ENCODE measurements around the gene TTLL8.

Gene TTLL8

GRCh38 chr22:50084080-50084477 lies 26.0 kb upstream of the TTLL8 start:
- no peak for DNase-seq (ENCODE audit: low spot score)
- no peak for TF ChIP-seq CTCF (IDR thresholded peaks at IDR 0.05; ENCODE audit: extremely low read depth, insufficient read depth, missing control alignments)
- in situ Hi-C loops (cut with MboI; ENCODE audit: low pct_unique_long_range_greater_than_20kb, low sequenced_read_pairs, unreplicated experiment) = no loop called here

GRCh38 chr22:50083462-50084079 lies 25.5 kb upstream of the TTLL8 start:
- in situ Hi-C loops (cut with MboI; ENCODE audit: low pct_unique_long_range_greater_than_20kb, low sequenced_read_pairs, unreplicated experiment) = no loop called here
- TF ChIP-seq CTCF (IDR thresholded peaks at IDR 0.05; ENCODE audit: extremely low read depth, insufficient read depth, missing control alignments) = no peak
- no peak for DNase-seq (ENCODE audit: low spot score)

GRCh38 chr22:50082961-50083461 lies 24.9 kb upstream of the TTLL8 start:
- in situ Hi-C loops (cut with MboI; ENCODE audit: low pct_unique_long_range_greater_than_20kb, low sequenced_read_pairs, unreplicated experiment) = no loop called here
- no peak for TF ChIP-seq CTCF (IDR thresholded peaks at IDR 0.05; ENCODE audit: extremely low read depth, insufficient read depth, missing control alignments)
- DNase-seq (ENCODE audit: low spot score) = no peak

GRCh38 chr22:50082197-50082715 lies 24.2 kb upstream of the TTLL8 start:
- in situ Hi-C loops (cut with MboI; ENCODE audit: low pct_unique_long_range_greater_than_20kb, low sequenced_read_pairs, unreplicated experiment) = no loop called here
- no peak for TF ChIP-seq CTCF (IDR thresholded peaks at IDR 0.05; ENCODE audit: extremely low read depth, insufficient read depth, missing control alignments)
- no peak for DNase-seq (ENCODE audit: low spot score)

GRCh38 chr22:50081426-50082196 lies 23.5 kb upstream of the TTLL8 start:
- in situ Hi-C loops (cut with MboI; ENCODE audit: low pct_unique_long_range_greater_than_20kb, low sequenced_read_pairs, unreplicated experiment) = no loop called here
- DNase-seq (ENCODE audit: low spot score) = no peak
- no peak for TF ChIP-seq CTCF (IDR thresholded peaks at IDR 0.05; ENCODE audit: extremely low read depth, insufficient read depth, missing control alignments)

GRCh38 chr22:50080077-50080465 lies 22.0 kb upstream of the TTLL8 start:
- in situ Hi-C loops (cut with MboI; ENCODE audit: low pct_unique_long_range_greater_than_20kb, low sequenced_read_pairs, unreplicated experiment) = no loop called here
- TF ChIP-seq CTCF (IDR thresholded peaks at IDR 0.05; ENCODE audit: extremely low read depth, insufficient read depth, missing control alignments) = no peak
- no peak for DNase-seq (ENCODE audit: low spot score)
